Effector memory CD8-positive, alpha-beta T cell (primary cell): ENCODE measurements around the gene OR6S1.

Experiments
- ATAC-seq: fragments of 150-1000 bp; cut with Tn5 transposase; replicated peaks from 2 replicates; pipeline ENCODE4 v1.10.0; 2021; ENCODE audit warnings: mild to moderate bottlenecking, moderate library complexity
- DNase-seq, 3 experiments: peaks; one replicate each; pipeline ENCODE4 v3.0.0; 2021
- H3K27ac Mint-ChIP-seq, 2 donors: one replicate each; pipeline ENCODE4 v1.8.0; 2022; ENCODE audit warnings: mild to moderate bottlenecking in 2 of 2, mixed read lengths in 2 of 2, moderate library complexity in 2 of 2
- H3K27me3 Mint-ChIP-seq, 2 donors: one replicate each; pipeline ENCODE4 v1.8.0; 2022; ENCODE audit warnings: mixed read lengths in 2 of 2
- H3K36me3 Mint-ChIP-seq: one replicate; pipeline ENCODE4 v1.8.0; 2022; ENCODE audit warnings: mild to moderate bottlenecking, moderate library complexity, mixed read lengths; ENCODE audit not compliant: insufficient read depth
- H3K4me1 Mint-ChIP-seq, 2 donors: one replicate each; pipeline ENCODE4 v1.8.0; 2022; ENCODE audit warnings: low read depth in 2 of 2, mixed read lengths in 2 of 2
- H3K4me3 Mint-ChIP-seq, 2 donors: one replicate each; pipeline ENCODE4 v1.8.0; 2022; ENCODE audit warnings: mild to moderate bottlenecking in 2 of 2, mixed read lengths in 2 of 2, moderate library complexity in 2 of 2
- H3K9me3 Mint-ChIP-seq, 2 donors: one replicate each; pipeline ENCODE4 v1.8.0; 2022; ENCODE audit warnings: mixed read lengths in 2 of 2
- total RNA-seq, 9 experiments: gene quantifications; one replicate each; lab custom pipeline; 2026; lab: John Stamatoyannopoulos, UW

The OR6S1 gene
- total RNA-seq = 0 reads per million in 9 experiments

- Mint-ChIP-seq H3K4me1 (no peaks in the 10 kb centered on the region), H3K36me3 (no peaks in the 10 kb centered on the region), H3K27me3 (peaks cover 30 to 39% of the 10 kb centered on the region in 2 donors), H3K9me3 (no peaks in the 10 kb centered on the region), H3K27ac (no peak within 1 kb of the TSS), H3K4me3 (no peak within 1 kb of the TSS)
- DNase-seq (no peak), ATAC-seq (no peak)
These were observed at the start of gene OR6S1 for GRCh38 chr14:20641591-20641990. Gene OR6S1 (minus strand): TSS chr14:20641691. CDS start chr14:20641691, 0 bp downstream.

GRCh38 chr14:20690848-20691640 lies 49.6 kb upstream of the OR6S1 start:
- H3K36me3 Mint-ChIP-seq = no peaks in the 10 kb centered on the region
- ATAC-seq (peak; percentile 98), DNase-seq (peak; percentile 49 to 56 (median 51))
- H3K4me3 Mint-ChIP-seq = no peak overlapping the region
- no peak overlapping the region for H3K27ac Mint-ChIP-seq
- no peaks in the 10 kb centered on the region for H3K9me3 Mint-ChIP-seq
- peaks cover 0 to 6% of the 10 kb centered on the region in 2 donors for H3K4me1 Mint-ChIP-seq
- no peaks in the 10 kb centered on the region for H3K27me3 Mint-ChIP-seq

GRCh38 chr14:20688167-20688839 lies 46.8 kb upstream of the OR6S1 start, which contains the start of gene ANG:
Gene ANG (plus strand): TSS chr14:20688764. CDS start chr14:20693565, 4,801 bp downstream.
- peaks cover 2 to 6% of the 10 kb centered on the region in 2 donors for H3K4me1 Mint-ChIP-seq
- H3K27me3 Mint-ChIP-seq = no peaks in the 10 kb centered on the region
- ATAC-seq = no peak
- H3K4me3 Mint-ChIP-seq = no peak within 1 kb of the TSS
- no peaks in the 10 kb centered on the region for H3K36me3 Mint-ChIP-seq
- H3K27ac Mint-ChIP-seq = no peak within 1 kb of the TSS
- no peak for DNase-seq
- no peaks in the 10 kb centered on the region for H3K9me3 Mint-ChIP-seq

GRCh38 chr14:20687362-20688166 lies 46.1 kb upstream of the OR6S1 start:
- no peak overlapping the region for H3K27ac Mint-ChIP-seq
- no peaks in the 10 kb centered on the region for H3K36me3 Mint-ChIP-seq
- no peaks in the 10 kb centered on the region for H3K9me3 Mint-ChIP-seq
- no peak for ATAC-seq
- no peaks in the 10 kb centered on the region for H3K27me3 Mint-ChIP-seq
- DNase-seq = no peak
- H3K4me1 Mint-ChIP-seq = peaks cover 2 to 6% of the 10 kb centered on the region in 2 donors
- no peak overlapping the region for H3K4me3 Mint-ChIP-seq

DNA sequence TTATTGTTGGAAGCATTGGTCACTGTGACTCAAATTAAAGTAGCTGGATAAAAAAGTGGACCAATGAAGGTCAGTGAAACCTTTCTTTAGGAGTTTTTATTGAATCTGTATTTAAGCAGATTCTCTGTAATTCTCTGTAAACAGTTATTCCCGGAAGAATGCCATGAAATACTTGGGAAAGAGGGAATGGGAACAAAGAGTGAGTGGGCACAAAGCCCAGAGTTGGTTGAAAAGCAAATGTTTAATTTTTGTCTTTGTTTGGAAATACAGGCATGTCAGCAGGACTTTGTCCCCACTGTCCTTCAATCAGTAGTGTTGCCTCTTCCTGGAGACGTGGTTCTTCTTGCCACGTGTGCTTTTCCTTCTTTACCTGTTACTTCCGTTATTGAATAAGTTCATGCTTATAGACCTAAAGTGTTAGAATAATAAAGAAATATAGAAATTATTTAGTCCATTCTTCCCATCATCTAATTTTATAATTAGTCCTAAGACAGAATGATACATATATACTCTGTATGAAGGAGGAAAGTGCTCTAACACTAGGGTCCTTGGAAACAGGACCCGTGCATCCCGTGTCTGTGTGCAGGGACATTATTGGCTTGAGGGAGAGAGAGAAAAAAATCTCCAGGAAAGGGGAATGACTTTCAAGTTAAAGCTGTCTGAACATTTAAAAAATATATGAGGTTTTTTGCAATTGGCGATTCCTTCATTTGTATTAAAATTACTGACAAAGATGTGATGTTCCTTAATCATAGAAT lies 45.1 kb upstream of the OR6S1 start:
- ATAC-seq (no peak), DNase-seq (no peak)
- peaks cover 6 to 7% of the 10 kb centered on the region in 2 donors for H3K4me1 Mint-ChIP-seq
- no peaks in the 10 kb centered on the region for H3K36me3 Mint-ChIP-seq
- H3K27ac Mint-ChIP-seq = no peak overlapping the region
- H3K27me3 Mint-ChIP-seq = no peaks in the 10 kb centered on the region
- H3K9me3 Mint-ChIP-seq = no peaks in the 10 kb centered on the region
- H3K4me3 Mint-ChIP-seq = no peak overlapping the region

- Mint-ChIP-seq H3K4me1 (peaks cover 0 to 21% of the 10 kb centered on the region in 2 donors), H3K27me3 (no peaks in the 10 kb centered on the region), H3K36me3 (no peaks in the 10 kb centered on the region), H3K27ac (no peak overlapping the region), H3K9me3 (no peaks in the 10 kb centered on the region), H3K4me3 (no peak overlapping the region)
- DNase-seq (no peak), ATAC-seq (no peak)
These were observed 43.4 kb upstream of the OR6S1 start for GRCh38 chr14:20684662-20685456.

- Mint-ChIP-seq H3K4me1 (peaks cover 0 to 21% of the 10 kb centered on the region in 2 donors), H3K4me3 (no peak within 1 kb of the TSS), H3K27me3 (no peaks in the 10 kb centered on the region), H3K36me3 (no peaks in the 10 kb centered on the region), H3K27ac (no peak within 1 kb of the TSS), H3K9me3 (no peaks in the 10 kb centered on the region)
- DNase-seq (peak; percentile 82 to 89 (median 84)), ATAC-seq (peak; percentile 33)
These were observed 42.6 kb upstream of the OR6S1 start, which contains the start of gene RNASE4 for GRCh38 chr14:20683891-20684661. Gene RNASE4 (plus strand): TSS chr14:20684560. CDS start chr14:20699372, 14,812 bp downstream.

DNA sequence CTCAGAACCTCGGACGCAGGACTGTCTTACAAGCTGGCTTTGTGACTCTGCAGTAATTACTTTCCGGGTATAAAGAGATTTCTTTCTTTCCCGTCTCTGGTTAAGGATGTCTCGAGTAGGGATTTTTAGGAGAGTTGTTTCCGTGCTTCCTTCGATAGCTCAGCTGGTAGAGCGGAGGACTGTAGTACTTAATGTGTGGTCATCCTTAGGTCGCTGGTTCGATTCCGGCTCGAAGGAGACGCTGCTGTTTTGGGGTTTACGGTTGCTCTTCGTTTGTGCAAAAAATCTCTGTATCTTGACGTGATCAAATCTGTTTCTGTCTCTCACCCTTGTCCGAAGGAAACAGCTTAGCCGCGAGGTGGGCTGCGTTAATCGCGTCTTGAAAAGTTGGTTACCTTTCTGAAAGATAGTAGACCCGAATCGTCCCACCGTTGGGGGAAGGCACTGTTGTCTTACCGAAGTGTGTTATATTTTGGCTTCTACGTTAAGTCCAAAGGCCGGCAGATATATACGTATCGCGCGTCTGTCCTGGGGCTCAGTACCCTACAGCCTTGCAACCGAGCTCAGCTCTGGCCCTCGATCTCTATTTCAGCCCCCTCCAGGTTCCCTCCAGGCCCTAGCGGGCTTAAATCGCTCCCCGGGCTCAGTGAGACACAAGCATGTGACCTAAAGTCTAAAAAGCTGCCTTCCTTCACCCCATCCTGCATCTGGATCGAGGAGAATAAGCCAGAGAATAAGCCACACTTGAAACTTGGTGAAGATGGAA lies 41.8 kb upstream of the OR6S1 start:
- Mint-ChIP-seq H3K36me3 (no peaks in the 10 kb centered on the region), H3K4me1 (peaks cover 0 to 21% of the 10 kb centered on the region in 2 donors), H3K9me3 (no peaks in the 10 kb centered on the region), H3K27ac (no peak overlapping the region), H3K27me3 (no peaks in the 10 kb centered on the region), H3K4me3 (no peak overlapping the region)
- DNase-seq = peak; percentile 74 to 80 (median 74)
- ATAC-seq = peak; percentile 36

GRCh38 chr14:20682435-20683124 lies 41.1 kb upstream of the OR6S1 start:
- Mint-ChIP-seq H3K9me3 (no peaks in the 10 kb centered on the region), H3K4me3 (no peak overlapping the region), H3K27me3 (no peaks in the 10 kb centered on the region)

GRCh38 chr14:20682127-20682434 lies 40.6 kb upstream of the OR6S1 start:
- Mint-ChIP-seq H3K36me3 (no peaks in the 10 kb centered on the region), H3K4me1 (peaks cover 0 to 21% of the 10 kb centered on the region in 2 donors), H3K27ac (no peak overlapping the region), H3K27me3 (no peaks in the 10 kb centered on the region), H3K9me3 (no peaks in the 10 kb centered on the region), H3K4me3 (no peak overlapping the region)
- DNase-seq (no peak), ATAC-seq (no peak)

More at GRCh38 chr14:20682435-20683124, 41.1 kb upstream of the OR6S1 start:
- Mint-ChIP-seq H3K36me3 (no peaks in the 10 kb centered on the region), H3K4me1 (peaks cover 0 to 21% of the 10 kb centered on the region in 2 donors), H3K27ac (no peak overlapping the region)
- peak; percentile 66 to 68 (median 67) for DNase-seq
- peak; percentile 61 for ATAC-seq
